H1 (cell line): ENCODE results near the gene ADAMTS1. TPM values are rescaled to one million over a fixed set of nuclear protein-coding genes. Genes with fewer than 3 reads are reported as not detected.

Source experiments
- CBX5 ChIP-seq: fragments of 300-800, 300-1000 bp; sonication (generic); IDR thresholded peaks from 2 replicates; pipeline ENCODE4 v1.7.1; 2016; ENCODE audit warnings: antibody characterized with exemption, low read length, low read depth
- CREB1 ChIP-seq: IDR thresholded peaks from 2 replicates; pipeline ENCODE4 v1.6.1; 2012; ENCODE audit warnings: inconsistent platforms
- CTBP2 ChIP-seq: IDR thresholded peaks from 2 replicates; pipeline ENCODE4 v1.7.0; 2011; ENCODE audit warnings: borderline replicate concordance, mild to moderate bottlenecking, moderate library complexity, mixed read lengths, low read length; ENCODE audit not compliant: insufficient read depth, insufficient read length
- MAX ChIP-seq: IDR thresholded peaks from 2 replicates; pipeline ENCODE4 v1.6.1; 2012; ENCODE audit warnings: inconsistent platforms
- PHF8 ChIP-seq: fragments of 200-600 bp; sonication (generic); conservative IDR thresholded peaks from 2 replicates; pipeline ENCODE4 v1.7.1; 2012; ENCODE audit warnings: low read depth, mild to moderate bottlenecking, inconsistent platforms, low read length, moderate library complexity
- POLR2A ChIP-seq, 2 experiments: IDR thresholded peaks; 1 replicate in 1 of 2; 2 replicates in 1 of 2; pipeline ENCODE4 v1.6.1; 2011; ENCODE audit warnings: low read depth in 2 of 2, low read length in 2 of 2, mild to moderate bottlenecking in 2 of 2; ENCODE audit errors: control extremely low read depth in 1 of 2
- RBBP5 ChIP-seq: IDR thresholded peaks from 2 replicates; pipeline ENCODE4 v1.7.1; 2012; ENCODE audit warnings: low read depth, mild to moderate bottlenecking, inconsistent platforms, low read length, moderate library complexity, borderline replicate concordance
- SRF ChIP-seq: IDR thresholded peaks from 2 replicates; pipeline ENCODE4 v1.6.1; 2011; ENCODE audit warnings: mild to moderate bottlenecking, low read depth, low read length, moderate library complexity
- SUZ12 ChIP-seq: fragments of 200-600 bp; sonication (generic); IDR thresholded peaks from 2 replicates; pipeline ENCODE4 v1.6.1; 2012; ENCODE audit warnings: mild to moderate bottlenecking, inconsistent platforms, low read length, moderate library complexity, mixed read lengths
- polyA plus RNA-seq, 7 experiments: library from polyadenylated mRNA; depleted of rRNA in 3 of 7; stranded (reverse) in 5 of 7; unstranded in 2 of 7; fragments of >200 nt in 5 of 7; fragments of 200-250 nt in 2 of 7; gene quantifications; 1 replicate in 5 of 7; 2 replicates in 1 of 7; 4 replicates in 1 of 7; pipeline versions ENCODE4 v1.2.1 to v1.2.3, GENCODE V29; 2011 to 2013; ENCODE audit warnings: missing spikeins in 2 of 7, mixed read lengths in 2 of 7
- total RNA-seq: library from RNA; stranded (reverse); fragmentation: NEBNext Ultra II Directional; extraction: Animal tissue kit (Norgen Biotek cat#: 25700); gene quantifications from 2 replicates; pipeline ENCODE4 v1.2.1, GENCODE V29; 2021
- TF ChIP-seq, protein P1 (sequence below): IDR thresholded peaks from 2 replicates; pipeline ENCODE4 v1.6.1; 2012; ENCODE audit warnings: inconsistent platforms

Gene ADAMTS1
- total and polyA plus RNA-seq, 2 of the 8 experiments (the other 6 are each of a cell fraction or from before 2014, with no cell fraction given) = 10.7 to 22.4 TPM

- peak; percentile 98 for TF ChIP-seq MAX
- 0 out of 2 replicates have a peak, but pooled peaks have one; percentile 20 for TF ChIP-seq CREB1
- peak; percentile 74; the same call in 1 of the 2 replicates for TF ChIP-seq RBBP5
- TF ChIP-seq CTBP2 = peak; percentile 37
- TF ChIP-seq CBX5 = no peak
- TF ChIP-seq SRF = no peak
- peak; percentile 16; the same call in 1 of the 2 replicates for TF ChIP-seq SUZ12
- TF ChIP-seq PHF8 = peak; percentile 1; the same call in 1 of the 2 replicates
- TF ChIP-seq, protein P1, sequence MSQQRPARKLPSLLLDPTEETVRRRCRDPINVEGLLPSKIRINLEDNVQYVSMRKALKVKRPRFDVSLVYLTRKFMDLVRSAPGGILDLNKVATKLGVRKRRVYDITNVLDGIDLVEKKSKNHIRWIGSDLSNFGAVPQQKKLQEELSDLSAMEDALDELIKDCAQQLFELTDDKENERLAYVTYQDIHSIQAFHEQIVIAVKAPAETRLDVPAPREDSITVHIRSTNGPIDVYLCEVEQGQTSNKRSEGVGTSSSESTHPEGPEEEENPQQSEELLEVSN = peak; percentile 97
- no peak for TF ChIP-seq POLR2A (IDR thresholded peaks at IDR 0.05; ENCODE audit: control extremely low read depth in 1 of 2, low read depth in 2 of 2, low read length in 2 of 2)
Measured at GRCh38 chr21:26844258-26845065, 747 bp downstream of the ADAMTS1 start (continued).
